ENCODE measurements around the gene GTPBP4.

DNA sequence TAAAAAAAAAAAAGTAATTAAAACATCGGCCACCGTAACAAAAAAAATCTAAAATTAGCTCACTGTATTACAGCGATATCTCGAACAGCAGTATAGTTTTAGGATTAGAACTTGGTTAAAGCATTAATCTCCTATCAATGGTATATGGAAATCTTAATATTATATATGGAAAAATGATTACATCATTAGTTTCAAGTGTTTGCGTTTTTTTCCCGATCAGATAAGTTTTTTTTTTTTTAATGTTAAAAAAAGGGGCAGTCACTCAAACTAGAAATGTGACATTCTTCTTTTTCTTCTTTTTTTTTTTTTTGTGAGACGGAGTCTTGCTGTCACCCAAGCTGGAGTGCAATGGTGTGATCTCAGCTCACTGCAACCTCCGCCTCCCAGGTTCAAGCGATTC is 53.3 kb downstream of the GTPBP4 start:
- TF ChIP-seq SUZ12 (IDR thresholded peaks at IDR 0.05) (no peak), SP1 (IDR thresholded peaks at IDR 0.05) (no peak), ZNF384 (IDR thresholded peaks at IDR 0.05) (no peak), ARNT (IDR thresholded peaks at IDR 0.05) (no peak), BHLHE40 (IDR thresholded peaks at IDR 0.05; ENCODE audit: borderline replicate concordance) (no peak)
- TF ChIP-seq, protein P1, sequence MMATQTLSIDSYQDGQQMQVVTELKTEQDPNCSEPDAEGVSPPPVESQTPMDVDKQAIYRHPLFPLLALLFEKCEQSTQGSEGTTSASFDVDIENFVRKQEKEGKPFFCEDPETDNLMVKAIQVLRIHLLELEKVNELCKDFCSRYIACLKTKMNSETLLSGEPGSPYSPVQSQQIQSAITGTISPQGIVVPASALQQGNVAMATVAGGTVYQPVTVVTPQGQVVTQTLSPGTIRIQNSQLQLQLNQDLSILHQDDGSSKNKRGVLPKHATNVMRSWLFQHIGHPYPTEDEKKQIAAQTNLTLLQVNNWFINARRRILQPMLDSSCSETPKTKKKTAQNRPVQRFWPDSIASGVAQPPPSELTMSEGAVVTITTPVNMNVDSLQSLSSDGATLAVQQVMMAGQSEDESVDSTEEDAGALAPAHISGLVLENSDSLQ (IDR thresholded peaks at IDR 0.05): no peak
